ENCODE results near the gene DOCK11.

- TF ChIP-seq ELF4 (IDR thresholded peaks at IDR 0.05), result no peak
- no peak for TF ChIP-seq NFRKB (IDR thresholded peaks at IDR 0.05)
- TF ChIP-seq BHLHE40 (IDR thresholded peaks at IDR 0.05; ENCODE audit: borderline replicate concordance), result no peak
- TF ChIP-seq FOXA1 (IDR thresholded peaks at IDR 0.05), result no peak
- no peak for TF ChIP-seq LEF1 (IDR thresholded peaks at IDR 0.05; ENCODE audit: borderline replicate concordance)
- TF ChIP-seq SP1 (IDR thresholded peaks at IDR 0.05), result no peak
- no peak for TF ChIP-seq ARNT (IDR thresholded peaks at IDR 0.05)
- TF ChIP-seq FOXM1 (IDR thresholded peaks at IDR 0.05; ENCODE audit: borderline replicate concordance), result no peak
- TF ChIP-seq TARDBP (IDR thresholded peaks at IDR 0.05), result no peak
- TF ChIP-seq FOXK2 (IDR thresholded peaks at IDR 0.05), result no peak
- no peak for TF ChIP-seq CTBP1 (IDR thresholded peaks at IDR 0.05; ENCODE audit: borderline replicate concordance)
These were observed 68.9 kb downstream of the DOCK11 start for GRCh38 chrX:118564498-118564897.

Data from HEK293T (cell line).